Gastrocnemius medialis (tissue), 4 donors: ENCODE results near the gene DIAPH1.

ENCODE experiments used
- POLR2A ChIP-seq, 2 donors: fragments of 450-650 bp; IDR thresholded peaks; one replicate each; pipeline ENCODE4 v1.6.1; 2017; ENCODE audit warnings: antibody characterized with exemption in 2 of 2, mild to moderate bottlenecking in 2 of 2, moderate library complexity in 2 of 2
- TF ChIP-seq, protein P1 (sequence below), 5 experiments: fragments of 450-650 bp in 3 of 5; fragments of 200-600 bp in 2 of 5; sonication (generic) in 2 of 5; IDR thresholded peaks in 4 of 5; conservative IDR thresholded peaks in 1 of 5; 1 replicate in 4 of 5; 2 replicates in 1 of 5; pipeline ENCODE4 v1.5.1; 2016 to 2019; ENCODE audit warnings: antibody characterized with exemption in 5 of 5, mild to moderate bottlenecking in 3 of 5, moderate library complexity in 3 of 5

DNA sequence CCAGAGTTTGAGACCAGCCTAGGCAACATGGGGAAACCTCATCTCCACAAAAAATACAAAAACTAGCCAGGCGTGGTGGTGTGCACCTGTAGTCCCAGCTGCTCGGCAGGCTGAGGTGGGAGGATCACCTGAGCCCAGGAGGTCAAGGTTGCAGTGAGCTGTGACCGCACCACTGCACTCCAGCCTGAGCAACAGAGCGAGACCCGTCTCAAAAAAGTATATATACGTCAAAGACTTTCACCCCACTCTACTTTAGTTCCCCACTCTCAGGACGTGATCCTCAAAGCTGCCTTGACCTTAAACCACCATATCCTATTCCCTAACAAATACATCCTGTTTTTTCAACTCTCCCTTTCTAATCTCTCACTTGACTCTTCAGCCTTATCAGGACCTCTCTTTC lies 88.9 kb downstream of the DIAPH1 start:
- TF ChIP-seq, protein P1, sequence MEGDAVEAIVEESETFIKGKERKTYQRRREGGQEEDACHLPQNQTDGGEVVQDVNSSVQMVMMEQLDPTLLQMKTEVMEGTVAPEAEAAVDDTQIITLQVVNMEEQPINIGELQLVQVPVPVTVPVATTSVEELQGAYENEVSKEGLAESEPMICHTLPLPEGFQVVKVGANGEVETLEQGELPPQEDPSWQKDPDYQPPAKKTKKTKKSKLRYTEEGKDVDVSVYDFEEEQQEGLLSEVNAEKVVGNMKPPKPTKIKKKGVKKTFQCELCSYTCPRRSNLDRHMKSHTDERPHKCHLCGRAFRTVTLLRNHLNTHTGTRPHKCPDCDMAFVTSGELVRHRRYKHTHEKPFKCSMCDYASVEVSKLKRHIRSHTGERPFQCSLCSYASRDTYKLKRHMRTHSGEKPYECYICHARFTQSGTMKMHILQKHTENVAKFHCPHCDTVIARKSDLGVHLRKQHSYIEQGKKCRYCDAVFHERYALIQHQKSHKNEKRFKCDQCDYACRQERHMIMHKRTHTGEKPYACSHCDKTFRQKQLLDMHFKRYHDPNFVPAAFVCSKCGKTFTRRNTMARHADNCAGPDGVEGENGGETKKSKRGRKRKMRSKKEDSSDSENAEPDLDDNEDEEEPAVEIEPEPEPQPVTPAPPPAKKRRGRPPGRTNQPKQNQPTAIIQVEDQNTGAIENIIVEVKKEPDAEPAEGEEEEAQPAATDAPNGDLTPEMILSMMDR (IDR thresholded peaks at IDR 0.05 in 4 of 5, conservative IDR thresholded peaks at IDR 0.05 in 1 of 5) = no peak
- TF ChIP-seq POLR2A (IDR thresholded peaks at IDR 0.05) = no peak
